Heart left ventricle (tissue), 16 donors: Measurements from ENCODE around the gene AFF3. TPM values are rescaled to one million over a fixed set of nuclear protein-coding genes. Genes with fewer than 3 reads are reported as not detected.

ENCODE experiments used
- ATAC-seq, 4 donors: fragments of 200-7000 bp; cut with Tn5 transposase; one replicate each; pipeline ENCODE4 v1.9.1; 2020 to 2022; ENCODE audit warnings: moderate library complexity in 4 of 4, mild to moderate bottlenecking in 3 of 4, moderate number of reproducible peaks in 1 of 4
- DNase-seq, 5 donors: peaks; one replicate each; pipeline ENCODE4 v3.0.0-alpha.2; 2020
- H3K27ac ChIP-seq, 12 donors: fragments of 200-600 bp; sonication (generic) in 4 of 12; one replicate each; pipeline versions ENCODE4 v1.5.0 to v1.8.0; 2016 to 2022; ENCODE audit warnings: mild to moderate bottlenecking in 2 of 12
- H3K27me3 ChIP-seq, 9 donors: fragments of 200-600 bp; sonication (generic) in 2 of 9; one replicate each; pipeline versions ENCODE4 v1.5.1 to v1.8.0; 2016 to 2022; ENCODE audit warnings: mild to moderate bottlenecking in 3 of 9
- H3K36me3 ChIP-seq, 9 donors: fragments of 200-600 bp; sonication (generic) in 2 of 9; one replicate each; pipeline versions ENCODE4 v1.5.0 to v1.8.0; 2018 to 2022; ENCODE audit warnings: mild to moderate bottlenecking in 2 of 9
- H3K4me1 ChIP-seq, 12 donors: fragments of 200-600 bp; sonication (generic) in 4 of 12; one replicate each; pipeline versions ENCODE4 v1.5.0 to v1.8.0; 2016 to 2022; ENCODE audit warnings: mild to moderate bottlenecking in 3 of 12
- H3K4me3 ChIP-seq, 12 donors: fragments of 200-600 bp; sonication (generic) in 4 of 12; one replicate each; pipeline versions ENCODE4 v1.5.0 to v1.8.0; 2017 to 2022; ENCODE audit warnings: mild to moderate bottlenecking in 9 of 12, moderate library complexity in 4 of 12
- H3K9me3 ChIP-seq, 12 donors: fragments of 200-600 bp; sonication (generic) in 4 of 12; one replicate each; pipeline versions ENCODE4 v1.5.0 to v1.8.0; 2016 to 2022; ENCODE audit warnings: mild to moderate bottlenecking in 1 of 12
- POLR2A ChIP-seq, 2 donors: fragments of 450-650 bp; IDR thresholded peaks; one replicate each; pipeline ENCODE4 v1.6.1; 2017; ENCODE audit warnings: antibody characterized with exemption in 2 of 2, mild to moderate bottlenecking in 2 of 2, moderate library complexity in 2 of 2
- WGBS, 4 donors: extraction: QIAGEN DNeasy Blood & Tissue Kit in 2 of 4; methylation state at CpG; one replicate each; pipeline versions ENCODE4 v1.1.5 to v1.1.7; 2013 to 2018; 5-methylcytosine and 5-hydroxymethylcytosine counted together
- intact Hi-C, 10 donors: fragments of 100-400 bp; cut with DNase I; formaldehyde crosslinking; loops; one replicate each; pipeline versions ENCODE4 v1.11.1 to v1.14.2; 2022
- polyA plus RNA-seq, 2 donors: library from polyadenylated mRNA; stranded (reverse); fragments of 200-250 nt; gene quantifications; one replicate each; pipeline ENCODE4 v1.2.3, GENCODE V29; 2013
- total RNA-seq, 9 donors: library from RNA; depleted of rRNA in 2 of 9; stranded (reverse); fragments of >200 nt in 2 of 9; fragmentation: NEBNext Ultra II Directional in 3 of 9; extraction: Animal tissue kit (Norgen Biotek cat#: 25700) in 3 of 9; gene quantifications; one replicate each; pipeline versions ENCODE4 v1.1.0 to v1.2.4, GENCODE V29; 2016 to 2023
- TF ChIP-seq, protein P1 (sequence below), 12 donors: fragments of 200-600 bp; sonication (generic) in 4 of 12; IDR thresholded peaks; one replicate each; pipeline versions ENCODE4 v1.5.0 to v1.8.0; 2018 to 2022; ENCODE audit warnings: antibody characterized with exemption in 12 of 12, mild to moderate bottlenecking in 5 of 12
- donor health status: ischemic (EF 13 %, LVEDD 7.1; RV severe dilation, severe dysfunction).
- donor health status: healthy with polysubstance abuse.
- donor health status: DM: no; HTN: yes; CAD: no.
- donor health status: DM: no; HTN: no; CAD: no.
- donor health status: ischemic (EF 25% LVEDD 6.9; RV normal size, moderate dysfunction).
- donor health status: ischemic (EF 25% LVEDD 5.7; RV mildly dilated, moderate dysfunction).
- donor health status: healthy.
- donor health status: DM: yes; HTN: yes; CAD: no.
- donor health status: ischemic (EF 35%, LVEDD 5.7; RV mildly dilated, moderate dysfunction).
- donor health status: nonischemic (EF 11% LVEDD 7.7; RV severe dilation, severe dysfunction).
- donor health status: DM: yes; HTN: yes; CAD: no.
- donor health status: PGD.
- donor health status: ischemic (EF 29% LVEDD 5.4; RV normal size, mild dysfunction).
- donor health status: nonischemic (EF 23%, LVEDD 6.1; RV moderate dilation, normal function).

The AFF3 gene
- total and polyA plus RNA-seq, 11 donors: 1.3 to 15.5 (median 4.7) TPM

DNA sequence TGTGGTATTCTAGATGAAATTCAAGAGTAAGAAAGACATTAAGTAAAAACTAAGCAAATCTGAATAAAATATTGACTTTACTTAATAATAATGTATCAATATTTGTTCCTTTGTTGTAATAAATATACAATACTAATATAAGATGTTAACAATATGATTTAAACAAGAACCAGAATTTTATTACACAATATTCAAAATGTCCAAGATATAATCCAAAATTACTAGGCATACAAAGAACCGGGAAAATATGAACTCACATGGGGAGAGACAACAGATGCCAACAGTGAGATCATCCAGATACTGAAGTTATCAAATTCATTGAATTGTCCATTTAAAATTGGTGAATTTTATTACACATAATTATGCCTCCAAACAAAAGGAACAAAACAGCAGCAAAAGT lies 286.3 kb downstream of the AFF3 start:
- WGBS, 4 donors: 83 to 95% (median 90%) methylated on average over 1 of the region's 1 CpG
- no peak for ATAC-seq
- intact Hi-C loops: no loop called here

DNA sequence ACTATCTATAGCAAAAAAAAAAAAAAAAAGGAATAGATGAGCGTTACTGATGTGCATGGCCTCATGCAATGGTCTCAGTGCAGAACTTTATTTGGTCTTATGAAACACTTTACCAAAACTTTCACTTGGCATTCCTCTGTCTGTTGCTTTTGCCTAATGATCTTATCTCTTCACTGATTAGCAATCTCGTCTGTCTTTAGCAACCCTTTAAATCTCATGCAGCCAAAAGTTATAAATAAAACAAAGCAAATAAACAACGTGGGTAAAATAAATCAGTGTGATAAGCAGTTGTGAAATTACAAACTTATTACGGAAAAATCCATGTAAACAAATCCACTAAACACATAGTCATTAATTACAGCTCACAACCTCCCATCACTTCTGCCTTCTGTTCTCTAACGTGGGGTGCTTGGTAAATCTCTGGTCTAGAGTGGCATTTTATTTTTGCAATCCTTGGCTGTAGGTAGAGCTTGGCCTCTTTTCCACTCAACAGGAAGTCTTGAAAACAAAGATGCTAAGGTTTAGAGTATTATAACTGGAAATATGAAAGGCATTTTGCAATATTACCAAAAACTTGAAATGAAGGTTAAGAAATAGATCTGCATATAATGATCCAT lies 288.0 kb downstream of the AFF3 start:
- Histone ChIP-seq H3K36me3 (no peaks in the 10 kb centered on the region), H3K27ac (no peak overlapping the region), H3K4me1 (peaks cover 0 to 4% (median 0%) of the 10 kb centered on the region in 12 donors), H3K27me3 (no peaks in the 10 kb centered on the region), H3K4me3 (no peak overlapping the region), H3K9me3 (peaks cover 0 to 12% (median 0%) of the 10 kb centered on the region in 12 donors)
- TF ChIP-seq, protein P1, sequence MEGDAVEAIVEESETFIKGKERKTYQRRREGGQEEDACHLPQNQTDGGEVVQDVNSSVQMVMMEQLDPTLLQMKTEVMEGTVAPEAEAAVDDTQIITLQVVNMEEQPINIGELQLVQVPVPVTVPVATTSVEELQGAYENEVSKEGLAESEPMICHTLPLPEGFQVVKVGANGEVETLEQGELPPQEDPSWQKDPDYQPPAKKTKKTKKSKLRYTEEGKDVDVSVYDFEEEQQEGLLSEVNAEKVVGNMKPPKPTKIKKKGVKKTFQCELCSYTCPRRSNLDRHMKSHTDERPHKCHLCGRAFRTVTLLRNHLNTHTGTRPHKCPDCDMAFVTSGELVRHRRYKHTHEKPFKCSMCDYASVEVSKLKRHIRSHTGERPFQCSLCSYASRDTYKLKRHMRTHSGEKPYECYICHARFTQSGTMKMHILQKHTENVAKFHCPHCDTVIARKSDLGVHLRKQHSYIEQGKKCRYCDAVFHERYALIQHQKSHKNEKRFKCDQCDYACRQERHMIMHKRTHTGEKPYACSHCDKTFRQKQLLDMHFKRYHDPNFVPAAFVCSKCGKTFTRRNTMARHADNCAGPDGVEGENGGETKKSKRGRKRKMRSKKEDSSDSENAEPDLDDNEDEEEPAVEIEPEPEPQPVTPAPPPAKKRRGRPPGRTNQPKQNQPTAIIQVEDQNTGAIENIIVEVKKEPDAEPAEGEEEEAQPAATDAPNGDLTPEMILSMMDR (IDR thresholded peaks at IDR 0.05): no peak
- no peak for TF ChIP-seq POLR2A (IDR thresholded peaks at IDR 0.05)
- 26 to 39% (median 35%) methylated on average over 5 of the region's 5 CpGs for WGBS, 4 donors
- DNase-seq: no peak
- no peak for ATAC-seq
- intact Hi-C loops: no loop called here

More for the DNA sequence above, 286.3 kb downstream of the AFF3 start:
- Histone ChIP-seq H3K36me3 (no peaks in the 10 kb centered on the region), H3K4me3 (no peak overlapping the region), H3K27ac (no peak overlapping the region), H3K9me3 (peaks cover 0 to 12% (median 0%) of the 10 kb centered on the region in 12 donors), H3K27me3 (no peaks in the 10 kb centered on the region), H3K4me1 (peaks cover 0 to 4% (median 0%) of the 10 kb centered on the region in 12 donors)
- no peak for DNase-seq
- TF ChIP-seq, protein P1 (IDR thresholded peaks at IDR 0.05): no peak
- TF ChIP-seq POLR2A (IDR thresholded peaks at IDR 0.05): no peak

DNA sequence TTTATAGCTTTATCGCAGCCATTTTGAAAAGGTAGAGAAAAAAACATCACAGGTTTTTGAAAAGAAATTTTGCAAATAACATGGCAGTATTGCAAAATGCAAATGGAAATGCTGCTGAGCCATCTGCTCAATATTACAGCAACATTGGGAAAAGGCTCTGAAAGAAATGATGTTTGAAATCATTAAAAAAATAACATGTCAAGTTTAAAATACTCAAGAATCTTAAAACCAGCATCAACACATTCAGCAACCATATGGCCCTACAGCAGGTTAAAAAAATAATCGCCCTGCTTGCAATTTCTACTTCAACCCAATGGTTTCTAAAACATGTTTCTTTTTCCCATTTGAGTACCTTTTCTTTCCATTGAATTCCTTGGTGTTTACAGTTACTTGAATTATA lies 289.4 kb downstream of the AFF3 start:
- H3K9me3 ChIP-seq: peaks cover 0 to 12% (median 0%) of the 10 kb centered on the region in 12 donors
- no peak overlapping the region for H3K27ac ChIP-seq
- H3K27me3 ChIP-seq: no peaks in the 10 kb centered on the region
- 94 to 98% (median 97%) methylated on average over 2 of the region's 2 CpGs for WGBS, 4 donors
- DNase-seq (no peak), ATAC-seq (no peak)
- peaks cover 0 to 4% (median 0%) of the 10 kb centered on the region in 12 donors for H3K4me1 ChIP-seq
- TF ChIP-seq, protein P1 (IDR thresholded peaks at IDR 0.05): no peak
- TF ChIP-seq POLR2A (IDR thresholded peaks at IDR 0.05): no peak
- intact Hi-C loops: no loop called here
- H3K36me3 ChIP-seq: no peaks in the 10 kb centered on the region
- H3K4me3 ChIP-seq: no peak overlapping the region

DNA sequence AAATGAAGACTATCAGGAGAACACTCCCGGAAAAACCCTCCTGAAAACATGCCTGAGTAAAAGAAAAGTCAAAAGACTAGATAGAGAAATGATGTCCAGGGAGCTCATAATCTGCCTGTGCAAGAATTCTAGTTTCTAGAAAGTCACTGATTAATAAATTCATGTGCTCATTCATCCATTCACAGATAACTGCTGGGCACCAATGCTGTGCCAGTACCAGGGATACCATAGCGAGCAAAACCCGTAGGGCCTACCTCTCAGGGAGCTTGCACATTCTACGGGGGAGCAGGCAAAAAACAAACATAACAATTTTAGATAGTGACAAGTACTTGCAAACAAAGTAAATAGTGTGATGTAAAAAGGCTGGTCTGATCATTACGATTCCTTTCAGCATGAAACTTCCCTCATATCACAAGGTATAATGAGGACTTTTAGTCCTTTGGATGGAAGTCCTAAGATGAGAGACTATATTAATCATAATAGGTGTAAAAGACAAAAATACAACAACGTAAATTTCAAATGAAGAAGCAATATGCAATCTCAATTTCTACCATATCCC lies 289.9 kb downstream of the AFF3 start:
- no peaks in the 10 kb centered on the region for H3K36me3 ChIP-seq
- intact Hi-C loops: no loop called here
- H3K4me3 ChIP-seq: no peak overlapping the region
- no peak for ATAC-seq
- no peak for DNase-seq
- TF ChIP-seq, protein P1 (IDR thresholded peaks at IDR 0.05): no peak
- no peak for TF ChIP-seq POLR2A (IDR thresholded peaks at IDR 0.05)
- WGBS, 4 donors: 86 to 88% (median 87%) methylated on average over 6 of the region's 6 CpGs
- no peaks in the 10 kb centered on the region for H3K27me3 ChIP-seq
- peaks cover 0 to 12% (median 0%) of the 10 kb centered on the region in 12 donors for H3K9me3 ChIP-seq
- peaks cover 0 to 4% (median 0%) of the 10 kb centered on the region in 12 donors for H3K4me1 ChIP-seq
- H3K27ac ChIP-seq: no peak overlapping the region
